T-helper 17 cell (primary cell): Measurements from ENCODE around the gene SLC35B4. TPM values are rescaled to one million over a fixed set of nuclear protein-coding genes. Genes with fewer than 3 reads are reported as not detected.

Experiments
- ATAC-seq: fragments of 150-1000 bp; cut with Tn5 transposase; 2 replicates; pipeline ENCODE4 v1.10.0; 2021; ENCODE audit warnings: mild to moderate bottlenecking, moderate library complexity
- DNase-seq, 3 donors: peaks; one replicate each; pipeline versions ENCODE4 v3.0.0 to v3.0.0-alpha.2; 2020 to 2021
- H3K9me3 ChIP-seq: one replicate; pipeline ENCODE4 v1.7.0; 2013; ENCODE audit warnings: low read length, mild to moderate bottlenecking; ENCODE audit not compliant: control insufficient read depth, poor library complexity, severe bottlenecking
- H3K27ac Mint-ChIP-seq: one replicate; pipeline ENCODE4 v1.8.0; 2022; ENCODE audit warnings: mild to moderate bottlenecking, moderate library complexity, mixed read lengths
- H3K27me3 Mint-ChIP-seq: one replicate; pipeline ENCODE4 v1.8.0; 2022; ENCODE audit warnings: mixed read lengths
- H3K36me3 Mint-ChIP-seq: one replicate; pipeline ENCODE4 v1.8.0; 2022; ENCODE audit warnings: low read depth, mixed read lengths
- H3K4me1 Mint-ChIP-seq: one replicate; pipeline ENCODE4 v1.8.0; 2022; ENCODE audit warnings: mild to moderate bottlenecking, mixed read lengths
- H3K4me3 Mint-ChIP-seq: one replicate; pipeline ENCODE4 v1.8.0; 2022; ENCODE audit warnings: mild to moderate bottlenecking, moderate library complexity, mixed read lengths
- total RNA-seq, 4 donors: library from RNA in 2 of 4; stranded (reverse) in 2 of 4; gene quantifications; one replicate each; pipeline ENCODE4 v1.2.3 and lab custom pipeline; 2022 to 2026

Gene SLC35B4
- total RNA-seq, 2 donors from 2014 or later: 11.6 to 13.9 TPM

DNA sequence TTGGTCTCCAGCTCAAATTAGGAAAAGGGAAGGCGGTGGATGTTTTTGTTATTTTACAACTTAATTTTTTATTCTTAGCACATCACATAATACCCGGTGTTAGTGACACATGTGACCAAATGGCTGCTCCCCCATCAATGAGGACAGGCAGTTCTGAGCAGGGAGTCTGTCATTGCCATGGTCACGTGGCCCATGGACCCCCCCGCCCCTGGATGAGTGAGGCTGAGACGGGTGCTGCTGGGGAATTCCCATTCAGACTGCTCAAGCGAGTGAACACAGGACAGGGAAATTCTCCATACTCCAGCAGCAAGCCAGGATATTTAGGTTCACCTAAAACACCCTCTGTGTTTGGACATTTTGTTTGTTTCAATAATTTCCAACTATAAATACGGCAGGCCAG, 34.7 kb upstream of the SLC35B4 start:
- peaks cover 5% of the 10 kb centered on the region for H3K4me1 Mint-ChIP-seq
- no peak overlapping the region for H3K27ac Mint-ChIP-seq

DNA sequence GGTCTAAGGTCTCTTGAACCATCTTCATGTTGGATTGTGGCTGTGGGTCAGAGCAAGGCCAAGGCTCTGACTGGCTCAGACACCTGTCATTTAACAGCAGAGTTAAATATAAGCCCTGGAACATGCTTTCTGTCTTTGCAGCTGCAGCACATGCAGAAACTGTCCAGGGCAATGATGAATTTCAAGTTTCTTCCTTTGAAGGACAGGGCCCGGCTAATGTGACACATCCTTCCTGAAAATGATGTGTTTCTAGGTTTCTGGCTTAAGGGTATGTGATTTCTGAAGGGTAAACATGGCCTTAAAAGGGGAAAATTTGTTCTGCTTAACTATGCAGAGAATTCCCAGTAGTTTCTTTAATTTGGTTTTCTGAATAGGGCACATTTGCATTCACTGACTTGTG, 34.0 kb upstream of the SLC35B4 start:
- H3K4me3 Mint-ChIP-seq: no peak overlapping the region
- H3K4me1 Mint-ChIP-seq: peaks cover 5% of the 10 kb centered on the region
- ATAC-seq (no peak), DNase-seq (no peak)
- no peak overlapping the region for H3K27ac Mint-ChIP-seq
- peaks cover 48% of the 10 kb centered on the region for H3K27me3 Mint-ChIP-seq
- no peaks in the 10 kb centered on the region for H3K9me3 ChIP-seq
- peaks cover 6% of the 10 kb centered on the region for H3K36me3 Mint-ChIP-seq

More for the DNA sequence above, 34.7 kb upstream of the SLC35B4 start:
- Mint-ChIP-seq H3K36me3 (peaks cover 6% of the 10 kb centered on the region), H3K4me3 (no peak overlapping the region), H3K27me3 (peaks cover 42% of the 10 kb centered on the region)
- no peak for ATAC-seq
- H3K9me3 ChIP-seq: no peaks in the 10 kb centered on the region
- no peak for DNase-seq

DNA sequence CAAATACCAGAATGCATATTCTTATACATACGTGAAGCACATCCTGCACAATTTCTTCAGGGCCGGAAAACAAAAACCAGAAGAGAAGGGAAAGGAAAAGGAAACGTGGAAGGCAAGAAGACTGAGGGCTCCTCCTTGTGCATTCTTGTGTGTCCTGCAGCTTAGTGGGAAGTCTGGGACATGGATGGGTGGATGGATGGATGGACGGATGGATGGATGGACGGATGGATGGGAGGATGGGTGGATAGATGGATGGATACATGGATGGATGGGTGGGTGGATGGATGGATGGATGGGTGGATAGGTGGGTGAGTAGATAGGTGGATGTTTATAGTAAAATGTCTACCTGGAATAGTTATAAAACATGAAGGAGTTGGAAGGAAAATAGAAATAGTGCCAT, 30.8 kb upstream of the SLC35B4 start:
- ATAC-seq (no peak), DNase-seq (no peak)
- H3K9me3 ChIP-seq: no peaks in the 10 kb centered on the region
- Mint-ChIP-seq H3K4me1 (peaks cover 5% of the 10 kb centered on the region), H3K27ac (no peak overlapping the region), H3K36me3 (peaks cover 6% of the 10 kb centered on the region), H3K4me3 (no peak overlapping the region), H3K27me3 (peaks cover 58% of the 10 kb centered on the region)

DNA sequence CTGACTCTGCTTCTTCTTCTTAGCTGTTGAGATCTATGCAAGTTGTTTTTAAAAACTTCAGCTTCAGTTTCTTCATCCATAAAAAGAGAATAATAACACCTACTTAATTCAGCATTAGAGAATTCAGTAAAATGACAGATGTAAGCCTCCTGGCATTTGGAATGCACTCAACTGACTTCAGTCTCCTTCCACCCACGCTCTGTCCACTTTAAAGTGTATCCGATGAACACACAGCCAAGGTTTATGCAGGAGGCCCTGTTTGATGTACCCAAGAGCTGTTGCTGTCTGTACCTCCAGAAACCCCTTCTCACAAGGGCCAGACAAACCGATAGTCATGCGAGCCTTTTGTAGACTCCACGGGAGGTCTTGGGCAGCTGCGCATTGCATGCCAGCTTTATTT, 27.1 kb upstream of the SLC35B4 start:
- H3K27me3 Mint-ChIP-seq: peaks cover 43% of the 10 kb centered on the region
- no peak overlapping the region for H3K27ac Mint-ChIP-seq
- H3K4me3 Mint-ChIP-seq: no peak overlapping the region
- DNase-seq (no peak), ATAC-seq (no peak)
- peaks cover 6% of the 10 kb centered on the region for H3K36me3 Mint-ChIP-seq
- peaks cover 5% of the 10 kb centered on the region for H3K4me1 Mint-ChIP-seq
- no peaks in the 10 kb centered on the region for H3K9me3 ChIP-seq

DNA sequence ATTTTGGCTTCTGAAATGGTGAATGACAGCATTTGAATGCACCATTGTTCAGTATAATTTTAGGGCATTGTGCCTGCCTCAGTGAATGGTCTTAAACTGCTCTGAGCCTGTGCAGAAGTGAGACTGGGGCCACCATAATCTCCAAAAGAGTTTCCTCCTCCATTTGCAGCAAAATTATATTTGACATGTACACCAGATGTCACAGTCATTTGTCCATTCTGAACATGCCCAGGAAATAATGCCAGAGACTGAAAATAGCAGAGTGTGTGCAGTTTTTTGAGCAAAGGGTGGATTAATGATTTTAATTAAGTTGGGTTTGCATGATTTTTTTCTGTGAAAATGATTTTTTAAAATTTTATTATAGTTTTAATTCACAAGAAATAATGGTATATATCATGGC, 26.4 kb upstream of the SLC35B4 start:
- ATAC-seq (no peak), DNase-seq (no peak)
- H3K9me3 ChIP-seq: no peaks in the 10 kb centered on the region
- H3K4me1 Mint-ChIP-seq: peaks cover 5% of the 10 kb centered on the region
- H3K4me3 Mint-ChIP-seq: no peak overlapping the region
- H3K27ac Mint-ChIP-seq: no peak overlapping the region
- H3K27me3 Mint-ChIP-seq: peaks cover 36% of the 10 kb centered on the region
- peaks cover 6% of the 10 kb centered on the region for H3K36me3 Mint-ChIP-seq

DNA sequence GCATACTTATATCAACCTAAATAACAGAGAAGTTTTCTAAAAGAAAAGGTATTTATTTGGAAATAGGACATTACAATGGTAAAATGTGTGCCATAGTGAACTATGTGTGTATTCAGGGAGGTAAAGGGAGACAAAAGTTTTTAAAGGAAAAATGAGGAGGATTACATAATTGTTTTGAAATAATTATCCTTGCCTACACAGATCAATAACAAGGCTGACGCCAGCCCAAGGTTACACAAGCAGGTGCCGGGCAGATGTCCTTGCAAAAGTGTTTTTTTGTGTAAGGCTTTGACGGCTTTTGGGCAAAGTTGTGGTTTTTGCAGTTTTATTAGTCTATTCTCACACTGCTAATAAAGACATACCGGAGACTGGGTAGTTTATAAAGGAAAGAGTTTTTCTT, 22.7 kb upstream of the SLC35B4 start:
- ATAC-seq: no peak
- H3K36me3 Mint-ChIP-seq: no peaks in the 10 kb centered on the region
- H3K4me1 Mint-ChIP-seq: no peaks in the 10 kb centered on the region
- no peak overlapping the region for H3K27ac Mint-ChIP-seq
- H3K27me3 Mint-ChIP-seq: peaks cover 16% of the 10 kb centered on the region
- no peak overlapping the region for H3K4me3 Mint-ChIP-seq
- no peaks in the 10 kb centered on the region for H3K9me3 ChIP-seq
- no peak for DNase-seq

DNA sequence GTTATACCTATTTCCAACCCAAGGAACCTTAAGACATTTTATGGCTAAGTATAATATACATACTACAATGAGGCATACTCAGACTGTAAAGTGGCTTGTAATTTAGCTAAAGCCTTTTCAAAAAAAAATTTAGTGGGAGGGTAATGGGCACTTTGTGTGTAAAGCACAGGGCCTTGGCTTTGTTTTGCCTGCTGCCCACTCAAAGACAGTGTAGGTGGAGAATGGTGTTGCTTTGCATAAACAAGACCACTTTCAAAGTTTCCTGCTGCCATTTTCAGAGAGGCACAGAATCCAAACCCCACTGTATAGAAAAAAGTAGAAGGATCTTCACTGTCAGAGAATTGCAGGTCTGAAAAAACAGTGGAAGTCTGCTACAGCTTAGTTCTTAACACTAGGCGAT, 21.2 kb upstream of the SLC35B4 start:
- H3K36me3 Mint-ChIP-seq: no peaks in the 10 kb centered on the region
- no peak overlapping the region for H3K27ac Mint-ChIP-seq
- no peak overlapping the region for H3K4me3 Mint-ChIP-seq
- H3K27me3 Mint-ChIP-seq: peaks cover 25% of the 10 kb centered on the region
- no peaks in the 10 kb centered on the region for H3K4me1 Mint-ChIP-seq
- no peak for ATAC-seq
- no peaks in the 10 kb centered on the region for H3K9me3 ChIP-seq
- no peak for DNase-seq

DNA sequence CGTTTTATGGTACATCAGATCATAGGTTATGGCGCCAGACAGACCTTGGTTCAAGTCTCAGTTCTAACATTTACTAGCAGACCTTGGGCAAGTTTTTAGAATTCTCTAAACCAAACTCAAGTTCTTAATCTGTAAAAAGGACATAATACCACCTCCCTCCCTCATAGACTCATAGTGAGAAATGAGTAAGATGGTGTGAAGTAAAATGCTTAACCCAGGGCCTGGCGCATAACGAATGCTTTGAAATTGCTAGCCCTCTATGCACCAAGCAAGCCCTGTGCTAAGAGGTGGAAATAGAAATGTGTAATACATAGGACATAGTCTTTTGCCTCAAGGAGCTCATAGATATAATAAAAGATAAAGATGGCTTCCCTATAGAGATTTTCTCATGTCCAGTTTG, 17.7 kb upstream of the SLC35B4 start:
- DNase-seq: no peak
- Mint-ChIP-seq H3K4me1 (peaks cover under 1% of the 10 kb centered on the region), H3K4me3 (no peak overlapping the region), H3K36me3 (peaks cover 3% of the 10 kb centered on the region), H3K27me3 (peaks cover 55% of the 10 kb centered on the region), H3K27ac (no peak overlapping the region)
- no peaks in the 10 kb centered on the region for H3K9me3 ChIP-seq
- ATAC-seq: no peak

DNA sequence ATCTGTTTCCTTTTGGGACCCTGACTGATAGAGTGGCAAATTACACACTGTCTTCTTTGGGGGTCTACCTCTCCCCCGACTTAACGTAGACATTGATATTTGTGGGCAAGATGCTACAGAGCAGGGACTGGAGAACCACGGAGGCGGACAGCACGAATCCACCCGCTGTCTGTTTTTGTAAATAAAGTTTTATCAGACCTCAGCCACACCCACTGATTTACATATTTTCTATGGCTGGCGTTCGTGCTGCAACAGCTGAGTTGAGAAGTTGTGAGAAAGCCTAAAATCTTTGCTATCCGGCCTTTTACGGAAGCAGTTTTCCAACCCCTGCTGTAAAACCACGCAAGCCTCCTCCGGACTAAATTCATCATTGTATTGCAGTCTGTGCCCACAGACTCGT, 17.2 kb upstream of the SLC35B4 start:
- no peaks in the 10 kb centered on the region for H3K9me3 ChIP-seq
- ATAC-seq (no peak), DNase-seq (no peak)
- no peak overlapping the region for H3K4me3 Mint-ChIP-seq
- H3K4me1 Mint-ChIP-seq: peaks cover 5% of the 10 kb centered on the region
- H3K27ac Mint-ChIP-seq: no peak overlapping the region
- H3K27me3 Mint-ChIP-seq: peaks cover 60% of the 10 kb centered on the region
- H3K36me3 Mint-ChIP-seq: peaks cover 3% of the 10 kb centered on the region

DNA sequence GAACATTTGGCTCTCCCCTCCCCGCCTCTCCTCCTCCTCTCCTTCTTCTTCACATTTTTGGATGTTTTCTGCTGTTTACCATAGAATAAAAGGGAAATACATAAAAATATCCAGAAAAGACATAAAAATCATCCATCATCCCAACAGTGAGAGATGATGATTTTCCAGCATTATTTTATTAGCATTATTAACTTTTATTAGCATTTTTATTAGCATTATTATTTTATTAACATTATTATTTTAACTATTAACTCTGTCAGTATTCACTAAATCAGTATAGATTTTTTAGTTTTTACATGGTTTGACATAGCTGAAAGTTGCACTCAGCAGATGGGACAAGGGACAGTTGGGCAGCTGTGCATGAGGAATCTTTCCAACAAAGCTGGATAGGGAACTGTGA, 16.2 kb upstream of the SLC35B4 start:
- Mint-ChIP-seq H3K27me3 (peaks cover 65% of the 10 kb centered on the region), H3K4me3 (no peak overlapping the region), H3K4me1 (peaks cover 8% of the 10 kb centered on the region), H3K36me3 (peaks cover 3% of the 10 kb centered on the region), H3K27ac (no peak overlapping the region)
- ATAC-seq (no peak), DNase-seq (no peak)
- no peaks in the 10 kb centered on the region for H3K9me3 ChIP-seq

DNA sequence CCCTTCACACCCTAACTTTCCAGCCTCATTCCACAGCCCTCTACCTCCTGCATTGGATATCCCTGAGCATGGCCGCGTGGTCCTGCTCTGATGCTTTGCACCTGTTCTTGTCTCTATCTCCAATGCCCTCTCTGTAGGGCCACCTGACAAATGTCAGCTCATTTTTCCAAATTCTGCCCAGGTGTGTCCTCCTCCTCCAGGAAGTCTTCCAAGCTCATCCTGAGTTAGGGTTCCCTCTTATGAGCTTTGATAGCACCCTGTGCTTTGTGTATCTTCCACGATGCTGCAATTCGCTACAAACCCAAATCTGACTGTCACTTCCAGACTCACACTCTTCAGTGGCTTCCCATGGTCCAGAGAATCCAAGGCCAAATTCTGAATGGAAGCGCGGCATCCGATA, 14.7 kb upstream of the SLC35B4 start:
- Mint-ChIP-seq H3K27me3 (peaks cover 77% of the 10 kb centered on the region), H3K4me3 (no peak overlapping the region), H3K27ac (no peak overlapping the region), H3K4me1 (peaks cover 10% of the 10 kb centered on the region), H3K36me3 (peaks cover 3% of the 10 kb centered on the region)
- DNase-seq (no peak), ATAC-seq (no peak)
- peaks cover 2% of the 10 kb centered on the region for H3K9me3 ChIP-seq

DNA sequence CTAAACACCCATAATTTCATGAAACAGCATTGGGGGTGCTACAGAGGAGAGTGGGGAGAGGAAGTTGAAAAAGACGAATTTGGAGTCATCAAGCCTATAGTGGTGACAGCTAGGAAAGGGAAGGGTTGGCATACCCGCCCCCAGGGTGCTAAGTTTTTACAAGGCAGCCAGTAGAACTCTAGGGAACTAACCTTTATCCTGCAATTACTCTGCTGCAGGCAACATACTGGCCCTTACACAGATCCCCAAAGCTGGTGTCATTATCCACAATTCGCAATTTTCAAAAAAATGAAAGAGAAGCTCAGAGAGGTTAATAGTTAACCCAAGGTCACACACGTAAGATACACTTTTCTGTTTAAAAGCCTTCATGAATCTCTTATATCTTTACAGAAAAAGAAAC, 14.2 kb upstream of the SLC35B4 start:
- DNase-seq (no peak), ATAC-seq (no peak)
- H3K27ac Mint-ChIP-seq: peak overlapping the region; percentile 3
- H3K9me3 ChIP-seq: peaks cover 2% of the 10 kb centered on the region
- H3K4me1 Mint-ChIP-seq: peaks cover 10% of the 10 kb centered on the region
- no peak overlapping the region for H3K4me3 Mint-ChIP-seq
- H3K27me3 Mint-ChIP-seq: peaks cover 82% of the 10 kb centered on the region
- H3K36me3 Mint-ChIP-seq: peaks cover 3% of the 10 kb centered on the region

DNA sequence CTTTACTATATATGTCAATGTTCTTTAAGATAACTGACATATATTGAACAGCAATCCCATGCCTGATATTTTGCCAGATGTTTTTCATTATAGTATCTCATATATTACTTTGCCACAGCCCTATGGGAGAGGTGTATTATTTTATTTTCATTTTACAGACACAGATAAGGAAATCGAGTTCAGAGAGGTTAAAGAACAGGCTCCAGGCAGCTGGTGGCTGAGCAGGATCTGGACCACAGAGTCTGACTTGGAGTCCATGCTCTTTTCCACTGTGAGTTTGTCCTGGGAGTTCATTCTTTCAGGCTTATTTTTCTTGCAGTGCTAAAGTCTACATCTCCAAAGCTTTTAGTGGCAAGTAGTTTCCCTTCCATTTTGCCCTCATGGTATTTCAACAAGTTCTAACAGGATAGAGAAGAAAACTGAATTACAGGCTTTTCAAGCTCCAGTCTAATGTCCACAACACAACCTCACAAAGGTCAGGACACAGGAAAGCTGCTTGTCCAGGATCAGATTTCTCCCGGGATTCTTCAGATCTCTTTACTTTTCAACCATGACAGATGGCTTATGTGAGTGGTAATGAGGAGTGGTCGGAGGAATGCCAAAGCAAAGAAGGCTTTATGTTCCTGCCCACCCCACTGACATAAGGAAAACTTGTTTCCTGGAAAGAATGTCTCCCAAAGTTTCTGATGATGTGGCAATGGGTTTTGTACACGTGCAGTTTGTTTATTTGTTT, 13.1 kb upstream of the SLC35B4 start:
- Mint-ChIP-seq H3K4me1 (peaks cover 10% of the 10 kb centered on the region), H3K4me3 (no peak overlapping the region), H3K27ac (no peak overlapping the region), H3K27me3 (peaks cover 70% of the 10 kb centered on the region), H3K36me3 (peaks cover 3% of the 10 kb centered on the region)
- peaks cover 2% of the 10 kb centered on the region for H3K9me3 ChIP-seq
- DNase-seq (no peak), ATAC-seq (no peak)

DNA sequence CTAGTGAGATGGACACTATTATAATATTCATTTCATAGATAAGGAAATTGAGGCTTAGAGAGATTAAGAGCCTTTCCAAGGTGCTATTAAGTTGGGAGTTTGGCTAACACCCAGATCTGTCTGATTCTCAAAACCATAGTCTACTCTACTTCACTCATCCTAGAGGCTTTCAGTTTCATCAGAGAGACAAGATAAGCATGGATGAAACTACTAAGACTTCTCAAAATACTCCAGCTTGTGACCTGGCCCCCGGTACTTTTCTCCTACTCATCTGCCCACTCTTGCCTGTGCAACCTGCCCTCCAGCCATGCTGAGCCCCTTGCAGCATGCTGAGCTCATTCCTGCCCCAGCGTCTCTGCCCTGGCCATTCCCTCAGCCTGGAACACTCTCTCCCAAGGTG, 12.2 kb upstream of the SLC35B4 start:
- Mint-ChIP-seq H3K27me3 (peaks cover 63% of the 10 kb centered on the region), H3K27ac (no peak overlapping the region), H3K36me3 (peaks cover 3% of the 10 kb centered on the region), H3K4me1 (peaks cover 10% of the 10 kb centered on the region), H3K4me3 (peak overlapping the region; percentile 7)
- DNase-seq (no peak), ATAC-seq (no peak)
- H3K9me3 ChIP-seq: peaks cover 2% of the 10 kb centered on the region
